Measurements from ENCODE around the gene USP43.

The USP43 gene

GRCh38 chr17:9772658-9773057 lies 127.3 kb downstream of the USP43 start (continued):
- TF ChIP-seq ZNF518A (tag by site-specific recombination; conservative IDR thresholded peaks at IDR 0.05; ENCODE audit: low read depth) (no peak), ZNF2 (tag by site-specific recombination; IDR thresholded peaks at IDR 0.05) (no peak), REST (tag by site-specific recombination; IDR thresholded peaks at IDR 0.05) (no peak), ZNF362 (tag by site-specific recombination; IDR thresholded peaks at IDR 0.05) (no peak), SCRT2 (tag by site-specific recombination; IDR thresholded peaks at IDR 0.05) (no peak), ZNF654 (tag by site-specific recombination; IDR thresholded peaks at IDR 0.05; ENCODE audit: low read depth) (no peak), ZNF521 (tag by site-specific recombination; IDR thresholded peaks at IDR 0.05) (no peak), ZNF211 (tag by site-specific recombination; IDR thresholded peaks at IDR 0.05; ENCODE audit: low read depth) (no peak), ZNF473 (tag by site-specific recombination; IDR thresholded peaks at IDR 0.05) (no peak), YY1 (tag by site-specific recombination; IDR thresholded peaks at IDR 0.05) (no peak), PRDM10 (tag by site-specific recombination; IDR thresholded peaks at IDR 0.05) (no peak), ZXDB (tag by site-specific recombination; IDR thresholded peaks at IDR 0.05) (no peak), ZNF610 (tag by site-specific recombination; IDR thresholded peaks at IDR 0.05; ENCODE audit: borderline replicate concordance) (no peak), HOXC10 (CRISPR knock-in tag; IDR thresholded peaks at IDR 0.05) (no peak)

GRCh38 chr17:9776911-9777310 lies 131.6 kb downstream of the USP43 start:
- POLR2A ChIA-PET, result no interaction called here
- Histone ChIP-seq H3K36me3 (ENCODE audit: control insufficient read depth in 2 of 2, insufficient read depth in 1 of 2, low read length in 2 of 2) (no peaks in the 10 kb centered on the region), H3K4me3 (ENCODE audit: low read depth, low read length) (no peak overlapping the region), H3K4me1 (ENCODE audit: control insufficient read depth, insufficient read depth, low read length) (no peaks in the 10 kb centered on the region), H3K9me3 (ENCODE audit: control insufficient read depth, insufficient read depth, low read depth, low read length) (no peaks in the 10 kb centered on the region), H3K27ac (ENCODE audit: extremely low read depth, low read depth, low read length) (no peak overlapping the region)
- TF ChIP-seq ZNF211 (tag by site-specific recombination; IDR thresholded peaks at IDR 0.05; ENCODE audit: low read depth) (no peak), ZNF777 (tag by site-specific recombination; IDR thresholded peaks at IDR 0.05; ENCODE audit: borderline replicate concordance) (no peak), ZNF843 (tag by site-specific recombination; IDR thresholded peaks at IDR 0.05) (no peak), BCL11A (tag by site-specific recombination; IDR thresholded peaks at IDR 0.05; ENCODE audit: low read depth) (no peak)
- CTCF ChIA-PET, result interaction anchor here (0.7 kb wide), 1 partner anchor 339 kb away, joined by 3 read pairs; no protein-coding TSS in a partner anchor

Data from HEK293 (cell line).